ENCODE measurements around the gene WDTC1. TPM values are rescaled to one million over a fixed set of nuclear protein-coding genes. Genes with fewer than 3 reads are reported as not detected.
"Not testable (repeated sequence)": the region's sequence is repeated elsewhere in the genome, so short reads cannot be mapped to it uniquely, and the experiment has no call there.

The WDTC1 gene
- total and polyA plus RNA-seq, 2 of the 8 experiments (the other 6 are each of a cell fraction or from before 2014, with no cell fraction given): 7.5 to 18.7 TPM

DNA sequence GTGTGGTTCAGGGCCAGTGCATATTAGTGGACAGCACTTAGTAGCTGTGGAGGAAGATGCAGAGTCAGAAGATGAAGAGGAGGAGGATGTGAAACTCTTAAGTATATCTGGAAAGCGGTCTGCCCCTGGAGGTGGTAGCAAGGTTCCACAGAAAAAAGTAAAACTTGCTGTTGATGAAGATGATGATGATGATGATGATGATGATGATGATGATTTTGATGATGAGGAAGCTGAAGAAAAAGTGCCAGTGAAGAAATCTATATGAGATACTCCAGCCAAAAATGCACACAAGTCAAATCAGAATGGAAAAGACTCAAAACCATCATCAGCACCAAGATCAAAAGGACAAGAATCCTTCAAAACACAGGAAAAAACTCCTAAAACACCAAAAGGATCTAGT is 27.2 kb upstream of the WDTC1 start:
- H2BK120ac ChIP-seq (replicated peaks; ENCODE audit: low read depth, low read length); H2BK5ac ChIP-seq (ENCODE audit: low read depth, low read length); H3K18ac ChIP-seq (ENCODE audit: extremely low read depth, low read length); H4K20me1 ChIP-seq (replicated peaks in 1 of 2; ENCODE audit: control insufficient read depth in 1 of 2, insufficient read depth in 2 of 2, low read length in 2 of 2); H2BK20ac ChIP-seq (ENCODE audit: low read length); H4K91ac ChIP-seq (replicated peaks; ENCODE audit: insufficient read length, low read length); DNase-seq (ENCODE audit: low read depth in 1 of 2, low spot score in 2 of 2); H3K4me3 ChIP-seq (ENCODE audit: extremely low read depth in 1 of 4, insufficient read depth in 2 of 4, low read depth in 3 of 4, low read length in 4 of 4); H3K79me1 ChIP-seq (ENCODE audit: low read depth, low read length); H3K79me2 ChIP-seq (ENCODE audit: control insufficient read depth in 1 of 2, insufficient read depth in 2 of 2, low read length in 2 of 2); H3K4ac ChIP-seq (replicated peaks; ENCODE audit: insufficient read length, low read depth, low read length); H3K56ac ChIP-seq (replicated peaks; ENCODE audit: insufficient read length, low read depth, low read length); H4K8ac ChIP-seq (ENCODE audit: extremely low read depth, insufficient read depth, low read length); H2AK5ac ChIP-seq (ENCODE audit: low read depth, low read length); H2BK12ac ChIP-seq (ENCODE audit: low read depth, low read length); H2AFZ ChIP-seq (ENCODE audit: low read length); H3K9me3 ChIP-seq (ENCODE audit: insufficient read depth in 2 of 2, low read depth in 1 of 2, low read length in 1 of 2); H4K5ac ChIP-seq (ENCODE audit: insufficient read length, low read depth, low read length); POLR2A ChIA-PET (ENCODE audit: partially characterized antibody); H3K27me3 ChIP-seq (replicated peaks in 1 of 4; ENCODE audit: control insufficient read depth in 3 of 4, extremely low read depth in 1 of 4, insufficient read depth in 3 of 4, low read length in 3 of 4); CTCF ChIA-PET (ENCODE audit: partially characterized antibody); H3K23ac ChIP-seq (ENCODE audit: insufficient read length); H3K4me1 ChIP-seq (replicated peaks in 1 of 4; ENCODE audit: control insufficient read depth in 3 of 4, insufficient read depth in 4 of 4, low read length in 3 of 4); H2BK15ac ChIP-seq (ENCODE audit: low read length); H3K27ac ChIP-seq (ENCODE audit: low read depth, low read length); FAIRE-seq; H3K36me3 ChIP-seq (ENCODE audit: control insufficient read depth in 2 of 4, insufficient read depth in 4 of 4, low read length in 3 of 4); H3K14ac ChIP-seq (ENCODE audit: insufficient read length); H3K23me2 ChIP-seq (ENCODE audit: low read depth, low read length); H3K9ac ChIP-seq (replicated peaks in 1 of 4; ENCODE audit: extremely low read depth in 1 of 4, low read depth in 3 of 4, low read length in 3 of 4); H3K4me2 ChIP-seq (ENCODE audit: insufficient read depth in 1 of 2, low read depth in 2 of 2, low read length in 2 of 2): not testable (repeated sequence)
- 100% methylated on average over 1 of the region's 1 CpG; no CpG with 5 or more reads in 1 of the 2 experiments for WGBS, 2 experiments (ENCODE audit: extremely low coverage in 1 of 2, insufficient coverage in 1 of 2, insufficient read length in 1 of 2, insufficient replicate concordance in 2 of 2, low coverage in 1 of 2, low lambda C conversion rate in 2 of 2, missing lambda C conversion rate in 1 of 2)

DNA sequence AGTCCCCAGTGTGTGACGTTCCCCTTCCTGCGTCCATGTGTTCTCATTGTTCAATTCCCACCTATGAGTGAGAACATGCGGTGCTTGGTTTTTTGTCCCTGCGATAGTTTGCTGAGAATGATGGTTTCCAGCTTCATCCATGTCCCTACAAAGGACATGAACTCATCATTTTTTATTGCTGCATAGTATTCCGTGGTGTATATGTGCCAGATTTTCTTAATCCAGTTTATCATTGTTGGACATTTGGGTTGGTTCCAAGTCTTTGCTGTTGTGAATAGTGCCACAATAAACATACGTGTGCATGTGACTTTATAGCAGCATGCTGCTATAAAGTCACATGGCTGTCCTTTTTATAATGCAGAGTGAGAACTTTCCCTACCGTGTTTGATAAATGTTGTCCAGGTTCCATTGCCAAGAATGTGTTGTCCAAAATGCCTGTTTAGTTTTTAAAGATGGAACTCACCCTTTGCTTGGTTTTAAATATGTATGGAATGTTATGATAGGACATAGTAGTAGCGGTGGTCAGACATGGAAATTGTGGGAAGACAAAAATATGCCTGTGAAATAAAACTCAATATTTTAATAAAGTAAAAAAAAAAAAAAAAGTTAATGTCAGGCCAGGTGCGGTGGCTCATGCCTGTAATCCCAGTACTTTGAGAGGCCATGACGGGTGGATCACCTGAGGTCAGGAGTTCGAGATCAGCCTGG is 26.1 kb upstream of the WDTC1 start:
- H3K27ac ChIP-seq (ENCODE audit: low read depth, low read length); H4K8ac ChIP-seq (ENCODE audit: extremely low read depth, insufficient read depth, low read length); H2AFZ ChIP-seq (ENCODE audit: low read length); H3K18ac ChIP-seq (ENCODE audit: extremely low read depth, low read length); H3K23me2 ChIP-seq (ENCODE audit: low read depth, low read length); H3K36me3 ChIP-seq (ENCODE audit: control insufficient read depth in 2 of 4, insufficient read depth in 4 of 4, low read length in 3 of 4); H4K5ac ChIP-seq (ENCODE audit: insufficient read length, low read depth, low read length); DNase-seq (ENCODE audit: low read depth in 1 of 2, low spot score in 2 of 2); POLR2A ChIA-PET (ENCODE audit: partially characterized antibody); H3K79me2 ChIP-seq (ENCODE audit: control insufficient read depth in 1 of 2, insufficient read depth in 2 of 2, low read length in 2 of 2); H3K27me3 ChIP-seq (replicated peaks in 1 of 4; ENCODE audit: control insufficient read depth in 3 of 4, extremely low read depth in 1 of 4, insufficient read depth in 3 of 4, low read length in 3 of 4); H2BK20ac ChIP-seq (ENCODE audit: low read length); H2BK120ac ChIP-seq (replicated peaks; ENCODE audit: low read depth, low read length); H3K4me1 ChIP-seq (replicated peaks in 1 of 4; ENCODE audit: control insufficient read depth in 3 of 4, insufficient read depth in 4 of 4, low read length in 3 of 4); H3K23ac ChIP-seq (ENCODE audit: insufficient read length); H3K4me3 ChIP-seq (ENCODE audit: extremely low read depth in 1 of 4, insufficient read depth in 2 of 4, low read depth in 3 of 4, low read length in 4 of 4); H4K20me1 ChIP-seq (replicated peaks in 1 of 2; ENCODE audit: control insufficient read depth in 1 of 2, insufficient read depth in 2 of 2, low read length in 2 of 2); H4K91ac ChIP-seq (replicated peaks; ENCODE audit: insufficient read length, low read length); H3K9ac ChIP-seq (replicated peaks in 1 of 4; ENCODE audit: extremely low read depth in 1 of 4, low read depth in 3 of 4, low read length in 3 of 4); H2BK5ac ChIP-seq (ENCODE audit: low read depth, low read length); H3K79me1 ChIP-seq (ENCODE audit: low read depth, low read length); H2BK15ac ChIP-seq (ENCODE audit: low read length); H3K9me3 ChIP-seq (ENCODE audit: insufficient read depth in 2 of 2, low read depth in 1 of 2, low read length in 1 of 2); H3K4ac ChIP-seq (replicated peaks; ENCODE audit: insufficient read length, low read depth, low read length); H3K14ac ChIP-seq (ENCODE audit: insufficient read length); H2BK12ac ChIP-seq (ENCODE audit: low read depth, low read length); H3K4me2 ChIP-seq (ENCODE audit: insufficient read depth in 1 of 2, low read depth in 2 of 2, low read length in 2 of 2); H2AK5ac ChIP-seq (ENCODE audit: low read depth, low read length); FAIRE-seq; H3K56ac ChIP-seq (replicated peaks; ENCODE audit: insufficient read length, low read depth, low read length): not testable (repeated sequence)
- WGBS, 2 experiments (ENCODE audit: extremely low coverage in 1 of 2, insufficient coverage in 1 of 2, insufficient read length in 1 of 2, insufficient replicate concordance in 2 of 2, low coverage in 1 of 2, low lambda C conversion rate in 2 of 2, missing lambda C conversion rate in 1 of 2): 96% methylated on average over 11 of the region's 11 CpGs; no CpG with 5 or more reads in 1 of the 2 experiments
- CTCF ChIA-PET (ENCODE audit: partially characterized antibody): interaction anchor here (2.2 kb wide), 1 partner anchor 10 kb away, joined by 14 read pairs; no protein-coding TSS in a partner anchor
